HepG2 (cell line): Measurements from ENCODE around the gene CREB3. TPM values are rescaled to one million over a fixed set of nuclear protein-coding genes. Genes with fewer than 3 reads are reported as not detected.

Source experiments
- ATAC-seq: fragments of 200-7000 bp; cut with Tn5 transposase; 3 replicates; pipeline ENCODE4 v1.9.1; 2020; ENCODE audit warnings: mild to moderate bottlenecking, moderate library complexity
- BruUV-seq: library from RNA; stranded (reverse); fragments of 400-500 nt; replicated peaks from 2 replicates; lab custom pipeline; 2021; lab: Mats Ljungman, UMichigan
- CTCF ChIA-PET: fragments of 300-600 bp; formaldehyde crosslinking; extraction: SDS; loops from one replicate; lab custom pipeline; 2021; ENCODE audit warnings: low total read pairs, inconsistent platforms, low intra/inter-chr PET ratio; lab: Yijun Ruan, JAX
- POLR2A ChIA-PET: fragments of 350-600 bp; sonication (Branson Sonifier 250); formaldehyde crosslinking; loops from one replicate; lab custom pipeline; 2020; ENCODE audit warnings: antibody characterized with exemption, inconsistent platforms; lab: Yijun Ruan, JAX
- DNase-seq: peaks from one replicate; pipeline ENCODE4 v3.0.0-alpha.2; 2015; ENCODE audit warnings: low spot score
- FAIRE-seq: peaks from 3 replicates; lab custom pipeline; 2011; peaks lifted over from hg19 to GRCh38; lab: Jason Lieb, UNC
- H2AFZ ChIP-seq: one replicate; pipeline ENCODE4 v1.6.1; 2011; ENCODE audit warnings: low read length, inconsistent platforms
- H3K27ac ChIP-seq: fragments of 300-600 bp; 3 replicates; pipeline ENCODE4 v1.8.0; 2011; ENCODE audit warnings: mixed run types, mild to moderate bottlenecking, mixed read lengths, low read length, inconsistent platforms; ENCODE audit not compliant: insufficient read depth; ENCODE audit errors: extremely low read length
- H3K27me3 ChIP-seq, 2 experiments: fragments of 200-600 bp in 1 of 2; 2 replicates in 1 of 2; 3 replicates in 1 of 2; pipeline versions ENCODE4 v1.6.0 to v1.8.0; 2011; ENCODE audit warnings: low read length in 2 of 2, mild to moderate bottlenecking in 2 of 2, moderate library complexity in 2 of 2, inconsistent platforms in 1 of 2; ENCODE audit not compliant: insufficient read depth in 2 of 2, control insufficient read depth in 1 of 2
- H3K36me3 ChIP-seq, 2 experiments: fragments of 200-600 bp in 1 of 2; replicated peaks in 1 of 2; 2 replicates in 1 of 2; 3 replicates in 1 of 2; pipeline versions ENCODE4 v1.5.1 to v1.8.0; 2011; ENCODE audit warnings: low read length in 2 of 2, inconsistent platforms in 1 of 2; ENCODE audit not compliant: insufficient read depth in 2 of 2, control insufficient read depth in 1 of 2
- H3K4me1 ChIP-seq: 2 replicates; pipeline ENCODE4 v1.5.1; 2012; ENCODE audit warnings: low read length, inconsistent platforms; ENCODE audit not compliant: insufficient read depth
- H3K4me2 ChIP-seq: 2 replicates; pipeline ENCODE4 v1.6.0; 2011; ENCODE audit warnings: low read depth, low read length, inconsistent platforms
- H3K4me3 ChIP-seq, 3 experiments: fragments of 200-600 bp in 1 of 3; sonication (generic), shearing (Covaris generic) in 1 of 3; replicated peaks in 1 of 3; 2 replicates each; pipeline ENCODE4 v1.5.1; 2011 to 2016; ENCODE audit warnings: low read length in 3 of 3, inconsistent platforms in 2 of 3, low read depth in 2 of 3, mild to moderate bottlenecking in 2 of 3, control low read depth in 1 of 3, mixed read lengths in 1 of 3; ENCODE audit not compliant: insufficient read depth in 1 of 3
- H3K79me2 ChIP-seq: one replicate; pipeline ENCODE4 v1.6.1; 2011; ENCODE audit warnings: low read length, inconsistent platforms; ENCODE audit not compliant: insufficient read depth
- H3K9ac ChIP-seq: 2 replicates; pipeline ENCODE4 v1.6.0; 2011; ENCODE audit warnings: mild to moderate bottlenecking, low read depth, low read length, inconsistent platforms; ENCODE audit not compliant: insufficient read depth
- H3K9me3 ChIP-seq: 2 replicates; pipeline ENCODE4 v1.5.1; 2012; ENCODE audit warnings: mild to moderate bottlenecking, low read length
- H4K20me1 ChIP-seq: 2 replicates; pipeline ENCODE4 v1.6.0; 2011; ENCODE audit warnings: inconsistent platforms, mild to moderate bottlenecking, low read length, moderate library complexity; ENCODE audit not compliant: insufficient read depth
- ATF7 ChIP-seq, 2 experiments: fragments of 450-650 bp in 1 of 2; sonication (generic) in 1 of 2; formaldehyde crosslinking in 1 of 2; IDR thresholded peaks; 2 replicates each; pipeline versions ENCODE4 v1.4.0 to v1.6.1; 2016 to 2020; ENCODE audit warnings: antibody characterized with exemption in 1 of 2, mild to moderate bottlenecking in 1 of 2, missing genetic modification reagents in 1 of 2
- CEBPG ChIP-seq: IDR thresholded peaks from 2 replicates; pipeline ENCODE4 v1.6.1; 2016
- E2F5 ChIP-seq: sonication (generic); formaldehyde crosslinking; conservative IDR thresholded peaks from 2 replicates; pipeline ENCODE4 v1.4.0; 2020; ENCODE audit warnings: missing genetic modification reagents
- FOXP1 ChIP-seq, 2 experiments: fragments of 450-650 bp in 1 of 2; IDR thresholded peaks; 2 replicates each; pipeline ENCODE4 v1.6.1; 2017 to 2018; ENCODE audit warnings: antibody characterized with exemption in 1 of 2
- KLF12 ChIP-seq: sonication (generic); formaldehyde crosslinking; IDR thresholded peaks from 2 replicates; pipeline ENCODE4 v1.4.0; 2020; ENCODE audit warnings: missing genetic modification reagents, borderline replicate concordance
- POLR2A ChIP-seq, 2 experiments: IDR thresholded peaks; 2 replicates each; pipeline ENCODE4 v1.6.1; 2011; ENCODE audit warnings: low read depth in 2 of 2, low read length in 2 of 2, mild to moderate bottlenecking in 1 of 2, moderate library complexity in 1 of 2; ENCODE audit not compliant: insufficient read depth in 1 of 2
- RBAK ChIP-seq: sonication (generic); formaldehyde crosslinking; IDR thresholded peaks from 2 replicates; pipeline ENCODE4 v1.5.1; 2020; ENCODE audit warnings: mild to moderate bottlenecking, missing genetic modification reagents
- RNF2 ChIP-seq: fragments of 450-650 bp; conservative IDR thresholded peaks from 2 replicates; pipeline ENCODE4 v1.6.1; 2016; ENCODE audit warnings: low read depth
- SKIL ChIP-seq: sonication (generic); formaldehyde crosslinking; IDR thresholded peaks from 2 replicates; pipeline ENCODE4 v1.8.0; 2022; ENCODE audit warnings: missing genetic modification reagents, mild to moderate bottlenecking, moderate library complexity, borderline replicate concordance
- SOX13 ChIP-seq, 3 experiments: fragments of 450-650 bp in 1 of 3; sonication (generic) in 1 of 3; formaldehyde crosslinking in 1 of 3; IDR thresholded peaks in 2 of 3; conservative IDR thresholded peaks in 1 of 3; 2 replicates each; pipeline versions ENCODE4 v1.5.0 to v1.6.1; 2016 to 2020; ENCODE audit warnings: antibody characterized with exemption in 1 of 3, mild to moderate bottlenecking in 1 of 3, missing compliant biosample characterization in 1 of 3, missing genetic modification reagents in 1 of 3, moderate library complexity in 1 of 3
- TBX3 ChIP-seq: fragments of 450-650 bp; IDR thresholded peaks from 2 replicates; pipeline ENCODE4 v1.6.1; 2017; ENCODE audit warnings: antibody characterized with exemption, mild to moderate bottlenecking, inconsistent platforms, borderline replicate concordance
- THAP8 ChIP-seq: sonication (generic); formaldehyde crosslinking; IDR thresholded peaks from 2 replicates; pipeline ENCODE4 v1.5.1; 2020; ENCODE audit warnings: missing genetic modification reagents, mild to moderate bottlenecking, borderline replicate concordance
- ZNF253 ChIP-seq: sonication (generic); formaldehyde crosslinking; IDR thresholded peaks from 2 replicates; pipeline ENCODE4 v1.8.0; 2022; ENCODE audit warnings: mild to moderate bottlenecking, missing genetic modification reagents, borderline replicate concordance
- ZNF34 ChIP-seq: sonication (generic); formaldehyde crosslinking; IDR thresholded peaks from 2 replicates; pipeline ENCODE4 v1.4.0; 2020; ENCODE audit warnings: mild to moderate bottlenecking, missing genetic modification reagents, borderline replicate concordance
- ZNF577 ChIP-seq: sonication (generic); formaldehyde crosslinking; IDR thresholded peaks from 2 replicates; pipeline ENCODE4 v1.4.0; 2020; ENCODE audit warnings: mild to moderate bottlenecking, low read depth, missing genetic modification reagents, borderline replicate concordance
- ZNF747 ChIP-seq: sonication (generic); formaldehyde crosslinking; IDR thresholded peaks from 2 replicates; pipeline ENCODE4 v1.8.1; 2023; ENCODE audit warnings: missing genetic modification reagents, mild to moderate bottlenecking, borderline replicate concordance
- WGBS: methylation state at CpG from one replicate; pipeline ENCODE4 v1.1.6; 2017; ENCODE audit warnings: low lambda C conversion rate; 5-methylcytosine and 5-hydroxymethylcytosine counted together
- in situ Hi-C: cut with HindIII; loops from 2 replicates; pipeline ENCODE4 v1.10.0; 2017; ENCODE audit warnings: low pct_unique_long_range_greater_than_20kb; ENCODE audit not compliant: extremely low pct_ligation_motif_present
- intact Hi-C: fragments of 100-400 bp; cut with micrococcal nuclease; formaldehyde crosslinking; loops from one replicate; pipeline ENCODE4 v1.10.0; 2022; ENCODE audit not compliant: unreplicated experiment
- polyA plus RNA-seq, 8 experiments: library from polyadenylated mRNA; depleted of rRNA in 3 of 8; stranded (reverse) in 7 of 8; unstranded in 1 of 8; fragments of >200 nt; fragmentation: Illumina TruSeq in 4 of 8; extraction: Trizol in 4 of 8; gene quantifications; 2 replicates each; pipeline versions ENCODE4 v1.2.1 to v1.2.3, GENCODE V29; 2011 to 2016; ENCODE audit warnings: low read depth in 4 of 8, missing spikeins in 1 of 8, mixed read lengths in 1 of 8; ENCODE audit not compliant: insufficient read depth in 1 of 8
- total RNA-seq, 5 experiments: library from RNA; depleted of rRNA; stranded (reverse); fragments of >200 nt; fragmentation: Illumina TruSeq; extraction: Trizol; gene quantifications; 2 replicates each; pipeline ENCODE4 v1.2.3, GENCODE V29; 2016; ENCODE audit warnings: low read depth in 1 of 5

Gene CREB3
- total and polyA plus RNA-seq, 2 of the 13 experiments (the other 11 are each of a cell fraction or from before 2014, with no cell fraction given) = 11.1 to 34.2 TPM

- no peaks in the 10 kb centered on the region for H3K4me1 ChIP-seq
- DNase-seq (no peak), ATAC-seq (no peak), FAIRE-seq (no peak)
- no peak overlapping the region for H2AFZ ChIP-seq
- H3K4me3 ChIP-seq = no peak overlapping the region
- H3K9me3 ChIP-seq = no peaks in the 10 kb centered on the region
- peaks cover 58 to 92% of the 10 kb centered on the region in 2 experiments for H3K36me3 ChIP-seq
- no peaks in the 10 kb centered on the region for H4K20me1 ChIP-seq
- ChIA-PET CTCF (no interaction called here), POLR2A (interaction anchor here (1.9 kb wide), 1 partner anchor 21 kb away, joined by 5 read pairs; no protein-coding TSS in a partner anchor)
- TF ChIP-seq SOX13 (IDR thresholded peaks at IDR 0.05) (no peak), SOX13 (CRISPR knock-in tag; conservative IDR thresholded peaks at IDR 0.05 in 1 of 2, IDR thresholded peaks at IDR 0.05 in 1 of 2) (no peak), FOXP1 (IDR thresholded peaks at IDR 0.05) (no peak), FOXP1 (CRISPR knock-in tag; IDR thresholded peaks at IDR 0.05) (no peak), RNF2 (no peak), E2F5 (no peak), ZNF34 (no peak), THAP8 (no peak)
- H3K27ac ChIP-seq = no peak overlapping the region
- intact Hi-C loops (no loop called here), in situ Hi-C loops (no loop called here)
- 97% methylated on average over 10 of the region's 10 CpGs for WGBS
- no peak overlapping the region for H3K9ac ChIP-seq
- no peaks in the 10 kb centered on the region for H3K79me2 ChIP-seq
- no peak overlapping the region for H3K4me2 ChIP-seq
- H3K27me3 ChIP-seq = no peaks in the 10 kb centered on the region
- no TSS peak for BruUV-seq
Observed at GRCh38 chr9:35706951-35707350, 25.5 kb upstream of the CREB3 start.

- H3K4me1 ChIP-seq = no peaks in the 10 kb centered on the region
- no peak overlapping the region for H3K4me2 ChIP-seq
- ChIA-PET POLR2A (interaction anchor here (1.9 kb wide), 1 partner anchor 20 kb away, joined by 5 read pairs; no protein-coding TSS in a partner anchor), CTCF (no interaction called here)
- no peak overlapping the region for H3K27ac ChIP-seq
- ATAC-seq = no peak
- H3K27me3 ChIP-seq = no peaks in the 10 kb centered on the region
- FAIRE-seq = no peak
- DNase-seq = no peak
- no peak overlapping the region for H3K4me3 ChIP-seq
- in situ Hi-C loops = no loop called here
- H3K36me3 ChIP-seq = peaks cover 60 to 92% of the 10 kb centered on the region in 2 experiments
- 98% methylated on average over 4 of the region's 4 CpGs for WGBS
- intact Hi-C loops = no loop called here
- H4K20me1 ChIP-seq = no peaks in the 10 kb centered on the region
- H3K9ac ChIP-seq = no peak overlapping the region
- H2AFZ ChIP-seq = no peak overlapping the region
- H3K79me2 ChIP-seq = no peaks in the 10 kb centered on the region
- no peaks in the 10 kb centered on the region for H3K9me3 ChIP-seq
- BruUV-seq = no TSS peak
- TF ChIP-seq CEBPG (CRISPR knock-in tag) = no peak
- no peak for TF ChIP-seq ATF7 (IDR thresholded peaks at IDR 0.05)
- no peak for TF ChIP-seq ATF7 (CRISPR knock-in tag; IDR thresholded peaks at IDR 0.05)
- no peak for TF ChIP-seq TBX3
- TF ChIP-seq RBAK = no peak
- TF ChIP-seq SKIL (CRISPR knock-in tag) = no peak
- TF ChIP-seq POLR2A (IDR thresholded peaks at IDR 0.05; ENCODE audit: insufficient read depth in 1 of 2, low read depth in 2 of 2, low read length in 2 of 2) = no peak
- TF ChIP-seq ZNF253 (CRISPR knock-in tag) = no peak
- TF ChIP-seq ZNF577 (CRISPR knock-in tag) = no peak
- no peak for TF ChIP-seq ZNF747
- no peak for TF ChIP-seq KLF12 (CRISPR knock-in tag)
Observed at GRCh38 chr9:35708146-35708545, 24.3 kb upstream of the CREB3 start.
